Fibroblast of skin of scalp (primary cell): ENCODE results near the gene ARHGEF28.

Source experiments
- DNase-seq: peaks from one replicate; pipeline ENCODE4 v3.0.0-alpha.2; 2013

ARHGEF28 gene

GRCh38 chr5:73781107-73781768 lies 155.2 kb downstream of the ARHGEF28 start:
- DNase-seq: no peak

GRCh38 chr5:73783828-73784227 lies 157.8 kb downstream of the ARHGEF28 start:
- peak; percentile 41 for DNase-seq

DNA sequence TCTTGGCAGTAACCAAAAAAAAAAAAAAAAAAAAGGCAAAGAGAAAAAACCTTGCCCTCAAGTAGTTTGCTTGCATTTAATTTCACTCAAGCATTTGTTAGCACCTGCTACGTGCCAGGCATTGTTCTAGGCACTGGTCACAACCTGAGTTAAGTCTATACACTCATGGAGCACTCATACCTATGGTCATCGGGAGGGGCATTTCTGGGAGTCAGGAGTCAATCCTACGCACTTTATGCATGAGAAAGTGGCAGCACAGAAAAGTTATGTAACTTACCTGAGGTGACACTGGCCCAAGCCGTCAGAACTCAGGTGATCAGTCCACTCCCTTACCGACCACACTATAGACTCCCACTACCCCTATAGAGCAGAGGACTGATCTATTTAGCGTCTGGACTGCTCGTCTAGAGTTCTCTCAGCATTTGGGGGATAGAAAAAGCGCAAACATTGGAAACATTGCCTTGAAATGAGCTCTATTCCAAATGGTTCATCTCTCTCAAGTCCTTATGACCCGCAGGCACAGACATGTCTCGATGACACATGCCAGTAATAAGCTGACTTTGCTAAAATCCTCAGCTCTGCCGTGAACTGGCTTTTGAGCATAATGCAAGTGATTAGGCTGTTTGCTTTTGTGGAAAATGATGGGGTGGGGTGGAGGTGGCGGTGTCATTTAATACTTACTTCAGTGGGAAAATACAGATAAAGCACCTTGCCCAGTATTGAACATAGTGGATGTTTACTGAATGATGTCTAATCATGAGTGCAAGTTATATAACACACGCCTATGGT lies 160.2 kb downstream of the ARHGEF28 start:
- DNase-seq: no peak

GRCh38 chr5:73789851-73790281 lies 163.9 kb downstream of the ARHGEF28 start:
- no peak for DNase-seq

DNA sequence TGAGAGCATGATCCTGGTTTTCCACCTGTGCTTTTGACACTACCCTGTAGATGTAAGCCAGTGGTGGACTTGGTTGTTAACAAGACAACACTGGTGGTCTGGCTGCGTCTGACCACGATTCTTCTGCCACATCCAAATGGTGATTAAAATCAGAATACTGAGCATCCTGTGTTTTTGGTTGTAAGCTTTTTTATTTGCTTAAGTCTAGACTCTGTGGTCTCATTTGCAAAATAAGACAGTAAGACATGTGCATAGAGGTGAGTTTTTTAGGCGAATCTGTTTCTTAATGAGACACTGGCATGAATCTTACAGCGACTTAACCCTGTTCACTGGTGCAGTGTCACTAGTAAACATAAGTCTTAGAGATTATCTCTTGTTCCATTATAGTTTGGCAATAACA lies 165.4 kb downstream of the ARHGEF28 start:
- DNase-seq: no peak

DNA sequence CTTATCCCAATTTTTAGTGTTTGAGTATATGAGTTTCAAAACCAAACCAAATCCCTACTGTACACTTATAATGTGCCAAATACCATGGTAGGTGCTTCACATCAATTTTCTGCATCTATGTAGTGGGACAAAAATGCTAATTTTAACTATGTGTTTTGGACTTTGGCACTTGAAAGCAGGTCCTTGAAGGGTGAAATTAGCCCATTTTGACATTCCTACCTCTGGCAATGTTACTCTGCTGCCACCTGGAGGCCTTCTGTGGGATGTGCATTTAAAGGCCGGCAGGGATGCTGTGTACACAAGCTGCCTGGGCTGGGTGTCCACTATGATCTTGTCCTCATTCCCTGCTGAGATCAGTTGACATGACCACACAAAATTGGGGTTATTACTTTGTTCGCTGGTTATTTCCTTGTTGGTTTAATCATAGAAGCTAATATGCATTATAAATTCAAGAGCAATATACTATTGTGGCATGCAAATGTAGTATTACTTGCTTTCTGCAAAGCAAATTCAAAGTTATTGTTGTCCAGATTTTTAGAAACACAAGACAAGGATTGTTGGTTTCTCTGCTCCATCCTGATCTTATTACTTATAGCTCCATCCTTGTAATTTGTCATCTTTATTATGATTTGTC lies 166.8 kb downstream of the ARHGEF28 start:
- peak; percentile 73 for DNase-seq

- DNase-seq: no peak
Measured at GRCh38 chr5:73793911-73794310, 167.9 kb downstream of the ARHGEF28 start.

DNA sequence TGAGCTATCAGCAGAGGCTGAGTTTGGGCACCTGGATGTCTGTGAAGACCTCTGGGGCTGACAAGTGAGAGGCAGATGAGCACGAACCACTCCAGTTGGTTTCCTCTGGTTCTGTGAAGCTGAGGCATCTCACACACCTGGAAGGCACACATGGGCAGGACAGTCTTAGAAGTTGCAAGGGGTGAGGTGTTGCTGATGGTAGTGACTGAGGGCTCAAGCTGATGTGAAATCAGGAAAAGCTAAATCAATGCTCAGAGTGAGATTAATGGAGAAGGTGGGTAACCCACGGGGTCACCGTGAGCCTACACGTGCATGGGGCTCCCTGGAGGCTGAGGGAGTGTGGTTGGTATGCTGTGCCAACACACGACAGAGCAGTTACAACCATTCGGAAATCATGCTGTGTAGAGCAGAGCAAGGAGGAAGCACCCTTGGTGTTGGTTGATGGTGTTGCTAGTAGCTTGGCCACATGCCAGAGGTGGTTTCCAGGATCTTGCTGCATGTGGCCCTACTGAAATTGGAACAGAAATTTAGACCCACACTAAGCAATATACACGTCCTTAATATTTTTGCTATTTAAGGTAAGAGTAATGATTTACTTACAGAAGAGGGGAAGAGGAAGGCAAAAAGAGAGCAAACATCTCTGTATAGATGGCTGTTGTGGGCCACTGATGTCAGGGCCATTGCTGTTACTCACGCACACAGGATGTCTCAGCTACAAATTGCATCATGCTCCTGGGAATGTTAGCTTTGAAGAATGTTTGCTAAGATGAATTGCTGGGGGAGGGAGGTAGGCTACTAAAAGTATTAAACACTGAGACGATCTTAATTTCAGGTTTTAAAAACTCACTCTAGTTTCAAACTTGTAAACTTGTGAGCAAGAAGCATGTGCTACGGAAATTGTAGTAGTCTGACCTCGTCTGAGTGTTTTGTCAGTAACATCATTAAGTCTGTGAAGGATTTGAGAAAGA lies 170.5 kb downstream of the ARHGEF28 start:
- DNase-seq: peak; percentile 93

GRCh38 chr5:73797132-73797510 lies 171.1 kb downstream of the ARHGEF28 start:
- peak; percentile 39 for DNase-seq

DNA sequence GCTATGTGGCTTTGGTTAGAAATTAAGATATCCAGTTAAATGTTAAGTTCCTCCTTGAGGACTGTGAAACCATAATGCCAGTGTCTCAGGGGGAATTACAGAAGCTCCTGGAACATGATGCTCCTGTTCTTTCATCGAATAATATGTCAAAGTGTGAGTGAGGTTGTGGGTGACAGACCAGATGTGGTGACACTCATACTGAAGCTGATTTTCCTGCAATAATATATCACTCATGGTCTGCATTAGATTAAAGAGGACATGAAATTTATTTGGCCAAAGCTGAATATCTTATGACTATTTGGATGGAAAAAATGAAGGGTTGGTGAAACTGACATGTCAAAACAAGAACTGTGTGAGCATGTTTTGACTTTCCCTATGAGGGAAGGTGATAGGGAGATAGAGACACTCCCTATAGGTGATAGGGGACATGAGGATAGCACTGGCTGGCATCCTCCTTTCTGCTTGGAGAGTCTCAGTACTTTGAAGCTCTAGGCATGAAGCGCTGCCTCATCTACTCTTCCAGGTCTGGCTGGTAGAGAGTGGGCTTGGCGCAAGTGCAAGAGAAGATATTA lies 173.5 kb downstream of the ARHGEF28 start:
- DNase-seq: no peak

DNA sequence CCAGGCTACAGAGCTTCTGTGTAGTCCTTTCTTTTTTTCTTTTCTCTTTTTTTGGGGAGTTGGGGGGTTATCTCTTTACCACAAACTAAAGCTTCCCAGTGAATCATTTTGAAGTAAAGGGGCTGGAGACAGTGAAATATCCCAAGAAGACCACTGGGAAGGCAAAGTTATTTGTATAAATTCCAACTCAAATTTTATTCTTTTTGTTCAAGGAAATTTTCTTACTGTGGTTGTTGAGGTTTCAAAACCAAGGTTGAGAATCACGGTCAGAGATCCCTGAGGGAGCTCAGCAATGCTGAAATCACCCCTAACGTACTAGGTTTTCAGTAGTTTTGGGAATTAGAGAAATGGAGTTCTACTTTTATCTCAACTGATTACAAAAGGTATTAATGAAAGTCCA lies 175.7 kb downstream of the ARHGEF28 start:
- peak; percentile 81 for DNase-seq

- no peak for DNase-seq
Measured at GRCh38 chr5:73805449-73805848, 179.5 kb downstream of the ARHGEF28 start.

DNA sequence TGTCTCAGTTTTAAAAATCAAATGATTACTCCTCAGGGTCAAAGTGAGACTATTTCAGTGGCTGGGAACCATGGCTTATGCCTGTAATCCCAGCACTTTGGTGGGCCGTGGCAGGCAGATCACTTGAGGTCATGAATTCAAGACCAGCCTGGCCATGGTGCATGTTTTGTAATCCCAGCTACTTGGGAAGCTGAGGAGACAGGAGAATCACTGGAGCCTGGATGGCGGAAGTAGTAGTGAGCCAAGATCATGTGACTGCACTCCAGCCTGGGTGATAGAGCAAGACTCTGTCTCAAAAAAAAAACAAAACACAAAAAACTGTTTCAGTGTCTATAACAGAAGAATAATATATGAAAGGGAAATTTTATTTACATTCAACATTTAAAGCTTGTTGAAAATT lies 182.9 kb downstream of the ARHGEF28 start:
- DNase-seq: no peak

DNA sequence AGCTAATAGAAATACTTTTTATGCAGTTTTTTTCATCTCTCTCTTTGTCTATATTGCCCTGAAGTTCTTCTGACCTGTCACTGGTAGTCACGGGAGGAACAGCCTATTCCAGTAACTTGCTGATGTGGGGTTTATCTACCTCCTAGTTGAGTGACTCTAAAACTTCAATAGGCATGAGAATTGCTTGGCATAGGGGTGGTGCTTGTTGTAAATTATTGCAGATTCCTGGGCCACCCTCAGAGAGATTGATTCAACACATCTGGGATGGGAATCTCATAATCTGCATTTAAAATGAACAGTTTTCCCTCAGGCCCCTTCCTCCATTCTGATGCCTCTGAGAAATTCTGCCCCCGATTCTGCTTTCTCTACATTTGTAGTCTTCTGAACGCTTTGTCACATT lies 184.4 kb downstream of the ARHGEF28 start:
- no peak for DNase-seq

DNA sequence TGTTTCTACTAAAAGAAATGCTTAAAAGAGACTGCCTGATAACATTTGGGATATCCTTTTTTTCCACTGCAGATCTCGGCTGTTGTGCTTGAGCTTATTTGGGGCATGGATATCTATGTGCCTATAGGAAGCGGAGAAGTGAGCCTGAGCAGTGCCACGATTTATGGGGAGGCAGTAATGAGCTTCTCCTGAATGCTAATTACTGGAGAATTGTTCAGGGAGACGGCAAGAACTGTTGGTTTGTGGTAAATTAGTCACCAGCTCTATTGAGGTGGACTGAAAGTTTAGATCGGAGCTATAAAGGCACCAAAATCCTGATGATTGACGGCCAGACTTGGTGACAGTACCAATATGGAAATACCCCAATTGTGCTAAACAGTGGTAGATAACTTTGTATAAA lies 186.5 kb downstream of the ARHGEF28 start:
- no peak for DNase-seq

DNA sequence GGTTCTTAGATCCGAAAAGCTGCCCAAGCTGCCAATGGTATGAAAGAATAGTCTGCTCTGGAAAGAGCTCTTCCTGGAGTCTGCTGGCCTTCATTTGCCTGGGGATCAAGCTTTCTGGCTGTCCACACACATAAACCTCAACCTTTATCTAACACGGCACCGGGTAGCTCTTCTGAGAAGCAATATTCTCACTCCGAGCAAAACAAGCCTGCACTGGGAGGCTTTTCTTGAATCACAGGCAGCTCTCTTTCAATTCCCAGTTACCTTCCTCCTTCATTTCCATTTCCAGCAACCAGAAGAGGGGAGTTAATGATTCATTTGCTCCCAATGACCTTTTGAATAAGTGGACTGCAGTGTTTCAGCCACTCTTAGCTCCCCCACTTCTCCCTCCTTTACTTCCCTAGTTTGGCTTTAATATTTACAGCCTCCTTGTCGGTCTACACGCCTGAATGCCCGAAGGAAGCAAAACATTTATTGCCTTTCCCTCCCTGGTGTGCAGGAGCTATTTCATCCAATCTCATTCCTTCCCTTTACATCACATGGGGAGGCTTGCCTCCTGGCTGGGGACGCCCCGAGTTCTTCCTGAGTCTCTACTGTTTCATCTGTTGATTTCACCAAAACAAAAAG lies 187.1 kb downstream of the ARHGEF28 start:
- DNase-seq: no peak

DNA sequence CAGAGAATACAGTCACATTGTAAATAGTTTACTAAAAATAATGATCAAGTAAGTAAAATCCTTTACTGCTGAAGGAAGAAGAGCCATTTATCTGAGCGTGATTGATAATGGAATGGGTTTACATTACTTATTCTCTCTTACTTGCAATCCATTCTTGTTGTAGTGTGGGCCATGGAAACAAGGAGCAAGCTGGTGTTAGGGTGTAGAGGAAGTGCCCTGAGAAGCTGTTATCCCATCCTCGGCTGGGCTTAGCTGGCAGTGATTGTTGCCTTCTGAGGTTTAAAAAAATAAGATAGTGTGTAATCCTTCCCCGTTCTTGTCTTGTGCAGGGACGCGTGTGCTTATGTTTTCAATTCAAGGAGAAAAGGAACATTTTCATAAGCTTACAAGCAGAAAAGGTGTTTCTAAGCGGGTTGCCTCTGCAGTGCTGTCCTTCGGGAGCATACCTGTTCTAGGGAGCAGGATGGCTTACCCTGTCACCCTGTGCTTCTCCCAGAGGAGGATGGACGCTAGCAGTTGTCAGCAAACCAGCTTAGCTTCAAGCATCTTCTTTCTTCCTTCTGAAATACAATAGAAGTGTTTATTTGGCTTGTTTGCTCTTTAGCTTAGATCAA lies 188.3 kb downstream of the ARHGEF28 start:
- no peak for DNase-seq

DNA sequence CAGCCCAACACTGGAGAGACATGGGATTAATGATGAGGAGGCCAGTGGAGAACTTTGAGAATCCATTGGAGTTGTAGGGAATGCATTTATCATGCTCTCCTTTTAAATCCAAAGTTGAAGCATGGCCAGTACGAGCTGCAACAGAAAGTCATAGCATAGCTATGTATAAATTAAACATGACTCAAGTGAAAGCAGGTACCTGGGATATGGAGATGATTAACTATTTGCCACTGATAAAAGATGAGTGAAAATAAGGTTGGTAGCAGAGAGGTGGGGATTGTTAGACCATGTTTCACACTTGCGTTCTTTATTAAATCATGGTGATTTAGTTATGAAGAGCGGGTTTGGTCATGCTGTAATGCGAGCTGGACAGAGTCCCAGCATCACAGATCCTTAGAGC lies 189.6 kb downstream of the ARHGEF28 start:
- peak; percentile 54 for DNase-seq

- DNase-seq: peak; percentile 92
Measured at GRCh38 chr5:73816656-73817420, 190.8 kb downstream of the ARHGEF28 start.

- DNase-seq: peak; percentile 87
Measured at GRCh38 chr5:73818357-73818756, 192.4 kb downstream of the ARHGEF28 start.
